GM12878 (cell line): ENCODE measurements around the gene STAT3. TPM values are rescaled to one million over a fixed set of nuclear protein-coding genes. Genes with fewer than 3 reads are reported as not detected.
A peak's percentile ranks its signal among the peaks of the same experiment; 100 is the strongest.

ENCODE experiments used
- ATF7 ChIP-seq: fragments of 450-650 bp; IDR thresholded peaks from 2 replicates; pipeline ENCODE4 v1.6.1; 2016; ENCODE audit warnings: low read depth, mild to moderate bottlenecking
- CREM ChIP-seq: IDR thresholded peaks from 2 replicates; pipeline ENCODE4 v1.6.1; 2014; ENCODE audit warnings: antibody characterized with exemption, low read depth
- E2F4 ChIP-seq: IDR thresholded peaks from 2 replicates; pipeline ENCODE4 v1.6.1; 2012; ENCODE audit warnings: low read depth, low read length, improper control_type of control experiment
- E4F1 ChIP-seq: fragments of 450-650 bp; IDR thresholded peaks from 2 replicates; pipeline ENCODE4 v1.6.1; 2018; ENCODE audit warnings: borderline replicate concordance, mild to moderate bottlenecking; ENCODE audit not compliant: partially characterized antibody
- EGR1 ChIP-seq, 2 experiments: IDR thresholded peaks; 1 replicate in 1 of 2; 2 replicates in 1 of 2; pipeline ENCODE4 v1.6.1; 2011 to 2012; ENCODE audit warnings: low read depth in 2 of 2, low read length in 2 of 2, borderline replicate concordance in 1 of 2, mild to moderate bottlenecking in 1 of 2, moderate library complexity in 1 of 2
- EP300 ChIP-seq, 2 experiments: fragments of 150-350 bp in 1 of 2; IDR thresholded peaks; 2 replicates each; pipeline ENCODE4 v1.6.1; 2011 to 2012; ENCODE audit warnings: low read depth in 2 of 2, low read length in 2 of 2, borderline replicate concordance in 1 of 2, improper control_type of control experiment in 1 of 2, inconsistent platforms in 1 of 2; ENCODE audit not compliant: control insufficient read depth in 1 of 2
- ESRRA ChIP-seq: IDR thresholded peaks from 2 replicates; pipeline ENCODE4 v1.6.1; 2012; ENCODE audit warnings: mild to moderate bottlenecking, low read length, improper control_type of control experiment
- EZH2 ChIP-seq: IDR thresholded peaks from 2 replicates; pipeline ENCODE4 v1.6.1; 2012; ENCODE audit warnings: low read depth, mild to moderate bottlenecking, control low read depth, inconsistent platforms, low read length, borderline replicate concordance; ENCODE audit not compliant: control insufficient read depth
- FOXK2 ChIP-seq: fragments of 450-650 bp; IDR thresholded peaks from 2 replicates; pipeline ENCODE4 v1.6.1; 2017; ENCODE audit warnings: mild to moderate bottlenecking, moderate library complexity
- KAT2A ChIP-seq: conservative IDR thresholded peaks from 2 replicates; pipeline ENCODE4 v1.6.1; 2011; ENCODE audit warnings: low read depth, low read length; ENCODE audit not compliant: control insufficient read depth
- KLF5 ChIP-seq: fragments of 450-650 bp; IDR thresholded peaks from 2 replicates; pipeline ENCODE4 v1.6.1; 2014; ENCODE audit warnings: mild to moderate bottlenecking; ENCODE audit not compliant: partially characterized antibody
- LARP7 ChIP-seq: fragments of 450-650 bp; IDR thresholded peaks from 2 replicates; pipeline ENCODE4 v1.6.1; 2017; ENCODE audit warnings: mild to moderate bottlenecking
- MXI1 ChIP-seq: fragments of 150-350 bp; IDR thresholded peaks from 2 replicates; pipeline ENCODE4 v1.6.1; 2011; ENCODE audit warnings: low read depth, mild to moderate bottlenecking, inconsistent platforms, low read length, improper control_type of control experiment
- PKNOX1 ChIP-seq: fragments of 450-650 bp; IDR thresholded peaks from 2 replicates; pipeline ENCODE4 v1.6.1; 2016; ENCODE audit warnings: mild to moderate bottlenecking
- RBBP5 ChIP-seq: fragments of 200-600 bp; sonication (generic); conservative IDR thresholded peaks from 2 replicates; pipeline ENCODE4 v1.6.1; 2016
- RELB ChIP-seq: fragments of 450-650 bp; IDR thresholded peaks from 2 replicates; pipeline ENCODE4 v1.6.1; 2017; ENCODE audit warnings: low read depth, mild to moderate bottlenecking, moderate library complexity
- SP1 ChIP-seq: IDR thresholded peaks from one replicate; pipeline ENCODE4 v1.6.1; 2011; ENCODE audit warnings: low read depth, low read length
- SUPT20H ChIP-seq: IDR thresholded peaks from 2 replicates; pipeline ENCODE4 v1.6.1; 2011; ENCODE audit warnings: low read depth, mild to moderate bottlenecking, low read length, moderate library complexity, borderline replicate concordance; ENCODE audit not compliant: control insufficient read depth
- ZBED1 ChIP-seq: IDR thresholded peaks from 2 replicates; pipeline ENCODE4 v1.6.1; 2016; ENCODE audit warnings: borderline replicate concordance
- polyA plus RNA-seq, 11 experiments: library from polyadenylated mRNA; depleted of rRNA in 4 of 11; unstranded in 6 of 11; stranded (reverse) in 5 of 11; fragments of >200 nt; fragmentation: Nextera tagmentation in 4 of 11; fragmentation: Illumina TruSeq in 1 of 11; extraction: Ambion mirVana in 4 of 11; extraction: Trizol in 1 of 11; gene quantifications; 1 replicate in 1 of 11; 2 replicates in 10 of 11; pipeline versions ENCODE4 v1.2.1 to v1.2.3, GENCODE V29; 2011 to 2016; ENCODE audit warnings: inconsistent platforms in 2 of 11, missing spikeins in 2 of 11, low read depth in 1 of 11
- total RNA-seq, 4 experiments: library from RNA; depleted of rRNA in 3 of 4; stranded (reverse); fragments of >200 nt in 3 of 4; fragmentation: Illumina TruSeq in 1 of 4; extraction: Trizol in 1 of 4; gene quantifications; 2 replicates each; pipeline versions ENCODE4 v1.2.1 to v1.2.3, GENCODE V29; 2013 to 2021
- TF ChIP-seq, protein P1 (sequence below): IDR thresholded peaks from 2 replicates; pipeline ENCODE4 v1.6.1; 2012; ENCODE audit warnings: mild to moderate bottlenecking, low read depth, low read length

The STAT3 gene
- total and polyA plus RNA-seq, 10 of the 15 experiments (the other 5 are each of a cell fraction or from before 2014, with no cell fraction given): 18.4 to 96.4 (median 60.9) TPM

- TF ChIP-seq EGR1 (IDR thresholded peaks at IDR 0.05; ENCODE audit: borderline replicate concordance in 1 of 2, low read depth in 2 of 2, low read length in 2 of 2): no peak
- TF ChIP-seq SUPT20H: no peak
- TF ChIP-seq, protein P1, sequence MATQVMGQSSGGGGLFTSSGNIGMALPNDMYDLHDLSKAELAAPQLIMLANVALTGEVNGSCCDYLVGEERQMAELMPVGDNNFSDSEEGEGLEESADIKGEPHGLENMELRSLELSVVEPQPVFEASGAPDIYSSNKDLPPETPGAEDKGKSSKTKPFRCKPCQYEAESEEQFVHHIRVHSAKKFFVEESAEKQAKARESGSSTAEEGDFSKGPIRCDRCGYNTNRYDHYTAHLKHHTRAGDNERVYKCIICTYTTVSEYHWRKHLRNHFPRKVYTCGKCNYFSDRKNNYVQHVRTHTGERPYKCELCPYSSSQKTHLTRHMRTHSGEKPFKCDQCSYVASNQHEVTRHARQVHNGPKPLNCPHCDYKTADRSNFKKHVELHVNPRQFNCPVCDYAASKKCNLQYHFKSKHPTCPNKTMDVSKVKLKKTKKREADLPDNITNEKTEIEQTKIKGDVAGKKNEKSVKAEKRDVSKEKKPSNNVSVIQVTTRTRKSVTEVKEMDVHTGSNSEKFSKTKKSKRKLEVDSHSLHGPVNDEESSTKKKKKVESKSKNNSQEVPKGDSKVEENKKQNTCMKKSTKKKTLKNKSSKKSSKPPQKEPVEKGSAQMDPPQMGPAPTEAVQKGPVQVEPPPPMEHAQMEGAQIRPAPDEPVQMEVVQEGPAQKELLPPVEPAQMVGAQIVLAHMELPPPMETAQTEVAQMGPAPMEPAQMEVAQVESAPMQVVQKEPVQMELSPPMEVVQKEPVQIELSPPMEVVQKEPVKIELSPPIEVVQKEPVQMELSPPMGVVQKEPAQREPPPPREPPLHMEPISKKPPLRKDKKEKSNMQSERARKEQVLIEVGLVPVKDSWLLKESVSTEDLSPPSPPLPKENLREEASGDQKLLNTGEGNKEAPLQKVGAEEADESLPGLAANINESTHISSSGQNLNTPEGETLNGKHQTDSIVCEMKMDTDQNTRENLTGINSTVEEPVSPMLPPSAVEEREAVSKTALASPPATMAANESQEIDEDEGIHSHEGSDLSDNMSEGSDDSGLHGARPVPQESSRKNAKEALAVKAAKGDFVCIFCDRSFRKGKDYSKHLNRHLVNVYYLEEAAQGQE: no peak
- peak; percentile 98 for TF ChIP-seq ATF7
- TF ChIP-seq SP1: no peak
- no peak for TF ChIP-seq KAT2A
- TF ChIP-seq ZBED1: no peak
- peak; percentile 97 for TF ChIP-seq KLF5
- TF ChIP-seq RBBP5: no peak
- TF ChIP-seq E4F1: no peak
- TF ChIP-seq MXI1: peak; percentile 20; the same call in 1 of the 2 replicates
- TF ChIP-seq EZH2: no peak
- no peak for TF ChIP-seq EP300 (IDR thresholded peaks at IDR 0.05; ENCODE audit: borderline replicate concordance in 1 of 2, control insufficient read depth in 1 of 2, low read depth in 2 of 2, low read length in 2 of 2)
- no peak for TF ChIP-seq ESRRA
- peak; percentile 95 for TF ChIP-seq FOXK2
- peak; percentile 25; the same call in 1 of the 2 replicates for TF ChIP-seq LARP7
- no peak for TF ChIP-seq CREM
- TF ChIP-seq PKNOX1: no peak
- TF ChIP-seq RELB: peak; percentile 84
- no peak for TF ChIP-seq E2F4
These were observed 100.8 kb downstream of the STAT3 start (continued) for GRCh38 chr17:42287305-42287976.
